Mucosa of descending colon (tissue), 3 donors: ENCODE measurements around the gene AMELX. TPM values are rescaled to one million over a fixed set of nuclear protein-coding genes. Genes with fewer than 3 reads are reported as not detected.

ENCODE experiments used
- ATAC-seq: fragments of 200-7000 bp; cut with Tn5 transposase; one replicate; pipeline ENCODE4 v1.9.1; 2020; ENCODE audit warnings: mild to moderate bottlenecking, moderate library complexity
- DNase-seq, 3 donors: peaks; one replicate each; pipeline ENCODE4 v3.0.0-alpha.2; 2020
- H3K36me3 ChIP-seq: fragments of 200-600 bp; one replicate; pipeline ENCODE4 v1.8.0; 2021; ENCODE audit warnings: low read depth, mild to moderate bottlenecking
- H3K4me1 ChIP-seq: fragments of 200-600 bp; one replicate; pipeline ENCODE4 v1.8.0; 2021; ENCODE audit warnings: low read depth, mild to moderate bottlenecking
- H3K4me3 ChIP-seq: fragments of 200-600 bp; one replicate; pipeline ENCODE4 v1.8.0; 2021; ENCODE audit warnings: mild to moderate bottlenecking
- H3K9me3 ChIP-seq: fragments of 200-600 bp; one replicate; pipeline ENCODE4 v1.8.0; 2021; ENCODE audit warnings: mild to moderate bottlenecking
- CTCF ChIP-seq: fragments of 200-600 bp; IDR thresholded peaks from one replicate; pipeline ENCODE4 v1.8.0; 2022; ENCODE audit warnings: antibody characterized with exemption, mild to moderate bottlenecking
- intact Hi-C, 2 donors: fragments of 100-400 bp; cut with DNase I in 1 of 2; cut with micrococcal nuclease in 1 of 2; formaldehyde crosslinking; loops; one replicate each; pipeline versions ENCODE4 v1.11.0 to v1.11.1; 2022; cut with DNase I, micrococcal nuclease
- total RNA-seq, 3 donors: library from RNA; stranded (reverse); fragmentation: NEBNext Ultra II Directional in 2 of 3; extraction: Animal tissue kit (Norgen Biotek cat#: 25700) in 2 of 3; gene quantifications; one replicate each; pipeline versions ENCODE4 v1.2.1 to v1.2.4, GENCODE V29; 2021 to 2023
- donor health status: DM: no; HTN: no; CAD: no; lungs with moderate emphysema.
- donor health status: DM: no; HTN: no; CAD: no.
- donor health status: DM: no; HTN: yes; CAD: no.

Gene AMELX
- total RNA-seq, 3 donors from 2014 or later, result not detected

- TF ChIP-seq CTCF, result no peak
- Histone ChIP-seq H3K9me3 (no peaks in the 10 kb centered on the region), H3K4me1 (no peaks in the 10 kb centered on the region), H3K4me3 (no peak overlapping the region), H3K36me3 (no peaks in the 10 kb centered on the region)
- DNase-seq, result no peak
- intact Hi-C loops, result no loop called here
- ATAC-seq, result no peak
Measured at GRCh38 chrX:11331788-11332187, 38.6 kb downstream of the AMELX start.

GRCh38 chrX:11334165-11334564, 41.0 kb downstream of the AMELX start:
- H3K9me3 ChIP-seq, result no peaks in the 10 kb centered on the region
- intact Hi-C loops, result no loop called here
- no peak for TF ChIP-seq CTCF
- DNase-seq (no peak), ATAC-seq (no peak)
- no peaks in the 10 kb centered on the region for H3K4me1 ChIP-seq
- H3K36me3 ChIP-seq, result no peaks in the 10 kb centered on the region
- H3K4me3 ChIP-seq, result no peak overlapping the region

GRCh38 chrX:11336201-11336600, 43.0 kb downstream of the AMELX start:
- no peaks in the 10 kb centered on the region for H3K36me3 ChIP-seq
- no peak for ATAC-seq
- no peak overlapping the region for H3K4me3 ChIP-seq
- no peak for TF ChIP-seq CTCF
- no peaks in the 10 kb centered on the region for H3K4me1 ChIP-seq
- H3K9me3 ChIP-seq, result no peaks in the 10 kb centered on the region
- intact Hi-C loops, result no loop called here
- no peak for DNase-seq

- no peak for TF ChIP-seq CTCF
- intact Hi-C loops, result no loop called here
- H3K9me3 ChIP-seq, result no peaks in the 10 kb centered on the region
- H3K4me3 ChIP-seq, result no peak overlapping the region
- ATAC-seq (peak; percentile 34), DNase-seq (no peak)
- no peaks in the 10 kb centered on the region for H3K4me1 ChIP-seq
- H3K36me3 ChIP-seq, result no peaks in the 10 kb centered on the region
Measured at GRCh38 chrX:11337292-11338009, 44.2 kb downstream of the AMELX start.

GRCh38 chrX:11341274-11342201, 48.3 kb downstream of the AMELX start:
- Histone ChIP-seq H3K4me1 (no peaks in the 10 kb centered on the region), H3K9me3 (no peaks in the 10 kb centered on the region), H3K4me3 (no peak overlapping the region), H3K36me3 (no peaks in the 10 kb centered on the region)
- intact Hi-C loops, result no loop called here
- TF ChIP-seq CTCF, result no peak
- DNase-seq (peak in 2 of 3 donors; percentile 19 to 46), ATAC-seq (peak; percentile 60)
